HepG2 (cell line): ENCODE data around the gene UBE2G2. TPM values are rescaled to one million over a fixed set of nuclear protein-coding genes. Genes with fewer than 3 reads are reported as not detected.

Source experiments
- DMTF1 ChIP-seq: sonication (generic); formaldehyde crosslinking; IDR thresholded peaks from 2 replicates; pipeline ENCODE4 v1.4.0; 2020; ENCODE audit warnings: mild to moderate bottlenecking, missing genetic modification reagents
- HES4 ChIP-seq: sonication (generic); formaldehyde crosslinking; IDR thresholded peaks from 2 replicates; pipeline ENCODE4 v1.9.0; 2021; ENCODE audit warnings: mild to moderate bottlenecking, missing genetic modification reagents, borderline replicate concordance
- JUNB ChIP-seq: sonication (generic); formaldehyde crosslinking; IDR thresholded peaks from 2 replicates; pipeline ENCODE4 v1.8.0; 2022; ENCODE audit warnings: missing genetic modification reagents, mild to moderate bottlenecking, borderline replicate concordance
- KIAA2018 ChIP-seq: sonication (generic); formaldehyde crosslinking; IDR thresholded peaks from 2 replicates; pipeline ENCODE4 v1.5.0; 2020; ENCODE audit warnings: mild to moderate bottlenecking, missing genetic modification reagents, borderline replicate concordance
- MAX ChIP-seq: IDR thresholded peaks from 2 replicates; pipeline ENCODE4 v1.6.1; 2012; ENCODE audit warnings: inconsistent platforms
- MTF1 ChIP-seq: sonication (generic); formaldehyde crosslinking; IDR thresholded peaks from 2 replicates; pipeline ENCODE4 v1.5.0; 2020; ENCODE audit warnings: missing genetic modification reagents
- MXI1 ChIP-seq: IDR thresholded peaks from 3 replicates; pipeline ENCODE4 v1.6.1; 2012; ENCODE audit warnings: low read depth, low read length, inconsistent platforms, borderline replicate concordance
- RXRA ChIP-seq: sonication (generic); formaldehyde crosslinking; IDR thresholded peaks from 2 replicates; pipeline ENCODE4 v1.5.1; 2020; ENCODE audit warnings: missing genetic modification reagents
- SAP130 ChIP-seq: IDR thresholded peaks from 2 replicates; pipeline ENCODE4 v1.6.1; 2016; ENCODE audit warnings: low read depth
- SMAD3 ChIP-seq: sonication (generic); formaldehyde crosslinking; IDR thresholded peaks from 2 replicates; pipeline ENCODE4 v1.4.0; 2020; ENCODE audit warnings: missing genetic modification reagents
- SP2 ChIP-seq: sonication (generic); formaldehyde crosslinking; IDR thresholded peaks from 2 replicates; pipeline ENCODE4 v1.5.1; 2020; ENCODE audit warnings: mild to moderate bottlenecking, missing genetic modification reagents
- U2AF2 ChIP-seq: fragments of 200-400 bp; formaldehyde crosslinking; IDR thresholded peaks from 2 replicates; pipeline ENCODE4 v1.6.1; 2017; ENCODE audit warnings: low read depth, mild to moderate bottlenecking, low read length
- ZNF12 ChIP-seq: sonication (generic); formaldehyde crosslinking; IDR thresholded peaks from 2 replicates; pipeline ENCODE4 v1.5.0; 2020; ENCODE audit warnings: missing genetic modification reagents
- ZNF20 ChIP-seq: sonication (generic); formaldehyde crosslinking; IDR thresholded peaks from 2 replicates; pipeline ENCODE4 v1.4.0; 2020; ENCODE audit warnings: mild to moderate bottlenecking, moderate library complexity, missing genetic modification reagents
- ZNF333 ChIP-seq: sonication (generic); formaldehyde crosslinking; IDR thresholded peaks from 2 replicates; pipeline ENCODE4 v1.4.0; 2020; ENCODE audit warnings: mild to moderate bottlenecking, missing genetic modification reagents, borderline replicate concordance
- ZNF350 ChIP-seq: sonication (generic); formaldehyde crosslinking; IDR thresholded peaks from 2 replicates; pipeline ENCODE4 v1.4.0; 2020; ENCODE audit warnings: mild to moderate bottlenecking, low read depth, missing genetic modification reagents, borderline replicate concordance
- ZNF556 ChIP-seq: sonication (generic); formaldehyde crosslinking; IDR thresholded peaks from 2 replicates; pipeline ENCODE4 v1.4.0; 2020; ENCODE audit warnings: mild to moderate bottlenecking, missing genetic modification reagents, borderline replicate concordance
- ZNF572 ChIP-seq: sonication (generic); formaldehyde crosslinking; IDR thresholded peaks from 2 replicates; pipeline ENCODE4 v1.5.1; 2020; ENCODE audit warnings: mild to moderate bottlenecking, missing genetic modification reagents
- ZSCAN22 ChIP-seq: sonication (generic); formaldehyde crosslinking; IDR thresholded peaks from 2 replicates; pipeline ENCODE4 v1.4.0; 2020; ENCODE audit warnings: mild to moderate bottlenecking, missing genetic modification reagents
- polyA plus RNA-seq, 8 experiments: library from polyadenylated mRNA; depleted of rRNA in 3 of 8; stranded (reverse) in 7 of 8; unstranded in 1 of 8; fragments of >200 nt; fragmentation: Illumina TruSeq in 4 of 8; extraction: Trizol in 4 of 8; gene quantifications; 2 replicates each; pipeline versions ENCODE4 v1.2.1 to v1.2.3, GENCODE V29; 2011 to 2016; ENCODE audit warnings: low read depth in 4 of 8, missing spikeins in 1 of 8, mixed read lengths in 1 of 8; ENCODE audit not compliant: insufficient read depth in 1 of 8
- total RNA-seq, 5 experiments: library from RNA; depleted of rRNA; stranded (reverse); fragments of >200 nt; fragmentation: Illumina TruSeq; extraction: Trizol; gene quantifications; 2 replicates each; pipeline ENCODE4 v1.2.3, GENCODE V29; 2016; ENCODE audit warnings: low read depth in 1 of 5

The UBE2G2 gene
- total and polyA plus RNA-seq, 2 of the 13 experiments (the other 11 are each of a cell fraction or from before 2014, with no cell fraction given) = 55.4 to 92.0 TPM

GRCh38 chr21:44801468-44802395 is at the start of gene UBE2G2 (continued):
- 0 out of 2 replicates have a peak, but pooled peaks have one; percentile 73 for TF ChIP-seq KIAA2018
- no peak for TF ChIP-seq ZNF350 (CRISPR knock-in tag)
- TF ChIP-seq ZNF20 (CRISPR knock-in tag) = 0 out of 2 replicates have a peak, but pooled peaks have one; percentile 64
- peak; percentile 96 for TF ChIP-seq SAP130 (CRISPR knock-in tag)
- TF ChIP-seq ZSCAN22 (CRISPR knock-in tag) = no peak
- no peak for TF ChIP-seq ZNF556 (CRISPR knock-in tag)
- TF ChIP-seq MXI1 = peak; percentile 95; the same call in 2 of the 3 replicates
- TF ChIP-seq RXRA (CRISPR knock-in tag) = peak; percentile 32; the same call in 1 of the 2 replicates
- TF ChIP-seq HES4 = peak; percentile 74; the same call in 1 of the 2 replicates
- TF ChIP-seq ZNF572 (CRISPR knock-in tag) = no peak
- TF ChIP-seq DMTF1 (CRISPR knock-in tag) = no peak
- TF ChIP-seq ZNF333 = no peak
- 0 out of 2 replicates have a peak, but pooled peaks have one; percentile 51 for TF ChIP-seq JUNB (CRISPR knock-in tag)
- TF ChIP-seq ZNF12 (CRISPR knock-in tag) = 0 out of 2 replicates have a peak, but pooled peaks have one; percentile 29
- TF ChIP-seq MTF1 (CRISPR knock-in tag) = 0 out of 2 replicates have a peak, but pooled peaks have one; percentile 9
- no peak; the same call in 1 of the 2 replicates for TF ChIP-seq SMAD3 (CRISPR knock-in tag)
- no peak for TF ChIP-seq U2AF2
- TF ChIP-seq MAX = peak; percentile 98
- peak; percentile 65 for TF ChIP-seq SP2
